H1 (cell line): ENCODE data around the gene KCNJ9. TPM values are rescaled to one million over a fixed set of nuclear protein-coding genes. Genes with fewer than 3 reads are reported as not detected.

Experiments
- BCL11A ChIP-seq, 2 experiments: IDR thresholded peaks; one replicate each; pipeline ENCODE4 v1.6.1; 2011; ENCODE audit warnings: low read depth in 2 of 2, low read length in 2 of 2, mild to moderate bottlenecking in 2 of 2
- BRCA1 ChIP-seq: IDR thresholded peaks from 2 replicates; pipeline ENCODE4 v1.6.1; 2012; ENCODE audit warnings: low read depth, low read length, improper control_type of control experiment
- CBX5 ChIP-seq: fragments of 300-800, 300-1000 bp; sonication (generic); IDR thresholded peaks from 2 replicates; pipeline ENCODE4 v1.7.1; 2016; ENCODE audit warnings: antibody characterized with exemption, low read length, low read depth
- CHD1 ChIP-seq: IDR thresholded peaks from 2 replicates; pipeline ENCODE4 v1.6.1; 2012; ENCODE audit warnings: low read depth, low read length, improper control_type of control experiment
- CHD7 ChIP-seq: fragments of 300-600 bp; sonication (generic); IDR thresholded peaks from 2 replicates; pipeline ENCODE4 v1.7.1; 2012; ENCODE audit warnings: low read length, moderate library complexity, mild to moderate bottlenecking, inconsistent platforms; ENCODE audit not compliant: insufficient replicate concordance
- CREB1 ChIP-seq: IDR thresholded peaks from 2 replicates; pipeline ENCODE4 v1.6.1; 2012; ENCODE audit warnings: inconsistent platforms
- RAD21 ChIP-seq, 2 experiments: IDR thresholded peaks in 1 of 2; conservative IDR thresholded peaks in 1 of 2; 2 replicates each; pipeline ENCODE4 v1.6.1; 2011; ENCODE audit warnings: low read depth in 2 of 2, low read length in 2 of 2, improper control_type of control experiment in 1 of 2, inconsistent platforms in 1 of 2, mild to moderate bottlenecking in 1 of 2, moderate library complexity in 1 of 2
- RBBP5 ChIP-seq: IDR thresholded peaks from 2 replicates; pipeline ENCODE4 v1.7.1; 2012; ENCODE audit warnings: low read depth, mild to moderate bottlenecking, inconsistent platforms, low read length, moderate library complexity, borderline replicate concordance
- RXRA ChIP-seq: IDR thresholded peaks from 2 replicates; pipeline ENCODE4 v1.6.1; 2011; ENCODE audit warnings: low read depth, mild to moderate bottlenecking, low read length, moderate library complexity; ENCODE audit not compliant: insufficient read depth
- TAF7 ChIP-seq: optimal IDR thresholded peaks from 2 replicates; pipeline ENCODE3; 2011; ENCODE audit warnings: low read depth, mild to moderate bottlenecking, inconsistent platforms, low read length, moderate library complexity, borderline replicate concordance
- polyA plus RNA-seq, 7 experiments: library from polyadenylated mRNA; depleted of rRNA in 3 of 7; stranded (reverse) in 5 of 7; unstranded in 2 of 7; fragments of >200 nt in 5 of 7; fragments of 200-250 nt in 2 of 7; gene quantifications; 1 replicate in 5 of 7; 2 replicates in 1 of 7; 4 replicates in 1 of 7; pipeline versions ENCODE4 v1.2.1 to v1.2.3, GENCODE V29; 2011 to 2013; ENCODE audit warnings: missing spikeins in 2 of 7, mixed read lengths in 2 of 7
- total RNA-seq: library from RNA; stranded (reverse); fragmentation: NEBNext Ultra II Directional; extraction: Animal tissue kit (Norgen Biotek cat#: 25700); gene quantifications from 2 replicates; pipeline ENCODE4 v1.2.1, GENCODE V29; 2021

The KCNJ9 gene
- total and polyA plus RNA-seq, 2 of the 8 experiments (the other 6 are each of a cell fraction or from before 2014, with no cell fraction given), result 0.02 to 0.13 TPM

GRCh38 chr1:160094806-160095205, 13.5 kb downstream of the KCNJ9 start (continued):
- TF ChIP-seq CHD7 (no peak), CBX5 (no peak), TAF7 (no peak), BCL11A (IDR thresholded peaks at IDR 0.05; ENCODE audit: low read depth in 2 of 2, low read length in 2 of 2) (no peak), BRCA1 (no peak), RXRA (no peak), CREB1 (no peak), RBBP5 (no peak), RAD21 (IDR thresholded peaks at IDR 0.05 in 1 of 2, conservative IDR thresholded peaks at IDR 0.05 in 1 of 2; ENCODE audit: low read depth in 2 of 2, low read length in 2 of 2) (no peak), CHD1 (no peak)
